Thymus (tissue), 11 donors: Measurements from ENCODE around the gene GLG1. TPM values are rescaled to one million over a fixed set of nuclear protein-coding genes. Genes with fewer than 3 reads are reported as not detected.
A peak's percentile ranks its signal among the peaks of the same experiment; 100 is the strongest.

Source experiments
- DNase-seq, 9 donors: peaks; one replicate each; pipeline ENCODE4 v3.0.0-alpha.2; 2013; ENCODE audit warnings: low spot score in 9 of 9, low read depth in 6 of 9, missing footprints in 1 of 9
- H3K27ac ChIP-seq, 2 donors: one replicate each; pipeline ENCODE4 v1.5.1; 2013; ENCODE audit warnings: control low read depth in 1 of 2, low read depth in 1 of 2, low read length in 1 of 2, mild to moderate bottlenecking in 1 of 2, moderate library complexity in 1 of 2
- H3K27me3 ChIP-seq, 2 donors: one replicate each; pipeline ENCODE4 v1.5.1; 2013; ENCODE audit warnings: low read length in 1 of 2; ENCODE audit not compliant: control insufficient read depth in 2 of 2, insufficient read depth in 1 of 2
- H3K36me3 ChIP-seq, 2 donors: one replicate each; pipeline ENCODE4 v1.5.1; 2013; ENCODE audit warnings: low read length in 1 of 2, mild to moderate bottlenecking in 1 of 2, moderate library complexity in 1 of 2; ENCODE audit not compliant: control insufficient read depth in 2 of 2, insufficient read depth in 2 of 2
- H3K4me1 ChIP-seq, 2 donors: one replicate each; pipeline ENCODE4 v1.5.1; 2013; ENCODE audit warnings: low read length in 2 of 2; ENCODE audit not compliant: control insufficient read depth in 2 of 2, insufficient read depth in 2 of 2
- H3K4me3 ChIP-seq, 2 donors: one replicate each; pipeline ENCODE4 v1.5.1; 2013; ENCODE audit warnings: low read length in 2 of 2, control low read depth in 1 of 2, mild to moderate bottlenecking in 1 of 2
- H3K9me3 ChIP-seq, 2 donors: one replicate each; pipeline ENCODE4 v1.5.1; 2013; ENCODE audit warnings: low read length in 1 of 2, mild to moderate bottlenecking in 1 of 2; ENCODE audit not compliant: control insufficient read depth in 2 of 2, insufficient read depth in 1 of 2
- WGBS: extraction: QIAGEN DNeasy Blood & Tissue Kit; methylation state at CpG from one replicate; pipeline ENCODE4 v1.1.7; 2013; 5-methylcytosine and 5-hydroxymethylcytosine counted together
- polyA plus RNA-seq: library from polyadenylated mRNA; stranded (reverse); fragments of 200-250 nt; gene quantifications from one replicate; pipeline ENCODE4 v1.2.3, GENCODE V29; 2013
- total RNA-seq: library from RNA; stranded (reverse); fragments of 120-200 nt; gene quantifications from one replicate; pipeline ENCODE4 v1.2.4, GENCODE V29; 2013
- donor health status: healthy.

The GLG1 gene
- total and polyA plus RNA-seq, 2 donors, result 31.7 to 38.4 TPM

- Histone ChIP-seq H3K4me1 (peaks cover 13 to 27% of the 10 kb centered on the region in 2 donors), H3K9me3 (no peaks in the 10 kb centered on the region), H3K36me3 (no peaks in the 10 kb centered on the region), H3K27ac (no peak overlapping the region), H3K27me3 (no peaks in the 10 kb centered on the region), H3K4me3 (peak overlapping the region; percentile 83 to 85)
- DNase-seq, result no peak
- 90% methylated on average over 6 of the region's 6 CpGs for WGBS
Measured at GRCh38 chr16:74605332-74605731, 1.6 kb downstream of the GLG1 start.

GRCh38 chr16:74603848-74604247 is 3.1 kb downstream of the GLG1 start:
- no peak overlapping the region for H3K4me3 ChIP-seq
- no peaks in the 10 kb centered on the region for H3K27me3 ChIP-seq
- WGBS, result 96% methylated on average over 4 of the region's 4 CpGs
- no peak overlapping the region for H3K27ac ChIP-seq
- H3K36me3 ChIP-seq, result peaks cover 0 to 3% of the 10 kb centered on the region in 2 donors
- peaks cover 16 to 31% of the 10 kb centered on the region in 2 donors for H3K4me1 ChIP-seq
- DNase-seq, result no peak
- H3K9me3 ChIP-seq, result no peaks in the 10 kb centered on the region

- DNase-seq, result peak in 7 of 9 donors; percentile 39 to 87 (median 61)
Measured at GRCh38 chr16:74601126-74601871, 5.6 kb downstream of the GLG1 start.

DNA sequence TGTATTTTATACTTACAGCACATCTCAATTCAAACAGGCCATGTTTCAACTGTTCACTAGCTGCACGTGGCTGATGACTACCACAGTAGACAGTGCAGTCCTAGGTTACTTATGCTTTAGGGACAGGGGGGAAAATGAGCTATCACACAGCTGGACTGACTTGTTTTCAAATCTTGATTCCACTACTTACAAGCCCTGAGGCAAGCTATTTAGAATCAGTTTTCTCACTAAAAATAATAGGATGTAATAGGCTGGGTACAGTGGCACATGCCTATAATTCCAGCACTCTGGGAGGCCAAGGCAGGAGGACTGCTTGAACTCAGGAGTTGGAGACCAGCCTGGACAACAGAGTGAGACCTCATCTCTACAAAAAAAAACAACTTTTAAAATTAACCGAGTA is 10.3 kb downstream of the GLG1 start:
- no peak overlapping the region for H3K27ac ChIP-seq
- peaks cover 8 to 11% of the 10 kb centered on the region in 2 donors for H3K36me3 ChIP-seq
- no peaks in the 10 kb centered on the region for H3K9me3 ChIP-seq
- no peak overlapping the region for H3K4me3 ChIP-seq
- H3K27me3 ChIP-seq, result no peaks in the 10 kb centered on the region
- WGBS, result 96% methylated on average over 2 of the region's 2 CpGs
- DNase-seq, result no peak
- H3K4me1 ChIP-seq, result peaks cover 9 to 11% of the 10 kb centered on the region in 2 donors

More at GRCh38 chr16:74601126-74601871, 5.6 kb downstream of the GLG1 start:
- Histone ChIP-seq H3K4me3 (no peak overlapping the region), H3K27ac (peak overlapping the region; percentile 20 to 54), H3K27me3 (no peaks in the 10 kb centered on the region), H3K4me1 (peaks cover 16 to 18% of the 10 kb centered on the region in 2 donors), H3K9me3 (no peaks in the 10 kb centered on the region), H3K36me3 (peaks cover 7 to 8% of the 10 kb centered on the region in 2 donors)
- WGBS, result 34% methylated on average over 9 of the region's 9 CpGs

GRCh38 chr16:74592847-74593246 is 14.1 kb downstream of the GLG1 start:
- H3K9me3 ChIP-seq, result no peaks in the 10 kb centered on the region
- WGBS, result 97% methylated on average over 3 of the region's 3 CpGs

GRCh38 chr16:74591876-74592650 is 14.9 kb downstream of the GLG1 start:
- Histone ChIP-seq H3K4me3 (no peak overlapping the region), H3K4me1 (no peaks in the 10 kb centered on the region), H3K36me3 (peaks cover 3 to 5% of the 10 kb centered on the region in 2 donors), H3K27me3 (no peaks in the 10 kb centered on the region), H3K27ac (no peak overlapping the region), H3K9me3 (no peaks in the 10 kb centered on the region)
- WGBS, result 87% methylated on average over 9 of the region's 9 CpGs
- no peak for DNase-seq

More at GRCh38 chr16:74592847-74593246, 14.1 kb downstream of the GLG1 start:
- Histone ChIP-seq H3K27ac (no peak overlapping the region), H3K36me3 (peaks cover 8 to 9% of the 10 kb centered on the region in 2 donors), H3K4me3 (no peak overlapping the region), H3K4me1 (no peaks in the 10 kb centered on the region), H3K27me3 (no peaks in the 10 kb centered on the region)
- no peak for DNase-seq

DNA sequence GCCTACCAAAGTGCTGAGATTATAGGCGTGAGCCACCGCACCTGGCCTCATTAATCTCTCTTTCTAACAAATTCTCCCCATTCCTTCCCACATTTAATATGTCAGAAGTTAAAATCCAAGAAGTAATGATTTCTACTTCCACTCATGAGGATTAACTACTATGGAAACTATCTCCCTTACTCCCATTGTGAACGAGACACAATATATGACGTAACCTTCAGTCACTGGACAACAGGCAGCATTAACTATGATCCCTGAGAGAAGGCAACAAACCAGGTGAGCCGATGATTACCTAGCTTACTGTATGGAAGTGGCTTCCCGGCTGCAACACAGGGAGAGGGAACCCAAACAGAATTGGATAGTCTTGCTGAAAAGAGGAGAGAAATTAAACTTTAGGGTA is 20.0 kb downstream of the GLG1 start:
- H3K27me3 ChIP-seq, result no peaks in the 10 kb centered on the region
- H3K4me3 ChIP-seq, result no peak overlapping the region
- no peaks in the 10 kb centered on the region for H3K4me1 ChIP-seq
- no peak for DNase-seq
- no peaks in the 10 kb centered on the region for H3K9me3 ChIP-seq
- WGBS, result 83% methylated on average over 6 of the region's 6 CpGs
- H3K36me3 ChIP-seq, result no peaks in the 10 kb centered on the region
- no peak overlapping the region for H3K27ac ChIP-seq

GRCh38 chr16:74585846-74586443 is 21.0 kb downstream of the GLG1 start:
- H3K4me3 ChIP-seq, result no peak overlapping the region
- DNase-seq, result no peak
- H3K36me3 ChIP-seq, result no peaks in the 10 kb centered on the region
- H3K4me1 ChIP-seq, result peaks cover 0 to 1% of the 10 kb centered on the region in 2 donors
- 94% methylated on average over 6 of the region's 6 CpGs for WGBS
- H3K9me3 ChIP-seq, result no peaks in the 10 kb centered on the region
- no peak overlapping the region for H3K27ac ChIP-seq
- H3K27me3 ChIP-seq, result no peaks in the 10 kb centered on the region
